OCI-LY7 (cell line): ENCODE results near the gene ID3.

Experiments used
- CTCF ChIP-seq: fragments of 200-600 bp; sonication (generic); conservative IDR thresholded peaks from 2 replicates; pipeline ENCODE4 v1.5.1; 2014; ENCODE audit warnings: mild to moderate bottlenecking, antibody characterized with exemption, low read length, moderate library complexity, mixed read lengths
- EZH2phosphoT487 ChIP-seq: fragments of 200-600 bp; sonication (generic); IDR thresholded peaks from 2 replicates; pipeline ENCODE4 v1.6.1; 2018; ENCODE audit warnings: low read depth, borderline replicate concordance, mild to moderate bottlenecking, mixed run types, antibody characterized with exemption, low read length, moderate library complexity, mixed read lengths

GRCh38 chr1:23526329-23527041 lies 32.8 kb downstream of the ID3 start:
- no peak for TF ChIP-seq CTCF
- TF ChIP-seq EZH2phosphoT487: no peak
